KMS-11 (cell line): ENCODE results near the gene ZSCAN20.
"Not testable (repeated sequence)": the region's sequence is repeated elsewhere in the genome, so short reads cannot be mapped to it uniquely, and the experiment has no call there.

Experiments used
- H2AFZ ChIP-seq: fragments of 200-600 bp; sonication (generic); 2 replicates; pipeline ENCODE4 v1.6.1; 2016; ENCODE audit warnings: antibody characterized with exemption, mixed run types, low read depth
- H3K27ac ChIP-seq: fragments of 200-600 bp; sonication (generic); 2 replicates; pipeline ENCODE4 v1.6.1; 2016; ENCODE audit warnings: mild to moderate bottlenecking, mixed run types
- H3K27me3 ChIP-seq: fragments of 200-600 bp; sonication (generic); 2 replicates; pipeline ENCODE4 v1.6.1; 2017; ENCODE audit warnings: mild to moderate bottlenecking, low read depth, mixed run types, moderate library complexity; ENCODE audit not compliant: insufficient read depth
- H3K36me3 ChIP-seq: fragments of 200-600 bp; sonication (generic); 2 replicates; pipeline ENCODE4 v1.6.1; 2017; ENCODE audit warnings: mild to moderate bottlenecking, mixed run types; ENCODE audit not compliant: insufficient read depth
- H3K4me1 ChIP-seq: fragments of 200-600 bp; sonication (generic); 2 replicates; pipeline ENCODE4 v1.6.1; 2016; ENCODE audit warnings: mild to moderate bottlenecking, low read depth, mixed run types; ENCODE audit not compliant: poor library complexity, severe bottlenecking
- H3K4me2 ChIP-seq: fragments of 200-600 bp; sonication (generic); 2 replicates; pipeline ENCODE4 v1.7.0; 2016; ENCODE audit warnings: mild to moderate bottlenecking, mixed run types
- H3K4me3 ChIP-seq: fragments of 200-600 bp; sonication (generic); IDR thresholded peaks from 2 replicates; pipeline ENCODE4 v1.6.1; 2017; ENCODE audit warnings: low read depth, low read length, mixed read lengths; ENCODE audit not compliant: insufficient read depth
- H3K79me2 ChIP-seq: fragments of 200-600 bp; sonication (generic); 2 replicates; pipeline ENCODE4 v1.6.1; 2016; ENCODE audit warnings: low read depth, mixed run types; ENCODE audit not compliant: insufficient read depth
- H3K9ac ChIP-seq: fragments of 200-600 bp; sonication (generic); 2 replicates; pipeline ENCODE4 v1.6.1; 2016; ENCODE audit warnings: mild to moderate bottlenecking, mixed run types
- H4K20me1 ChIP-seq: fragments of 200-600 bp; sonication (generic); 2 replicates; pipeline ENCODE4 v1.6.1; 2016; ENCODE audit warnings: mild to moderate bottlenecking, mixed run types; ENCODE audit not compliant: insufficient read depth
- CTCF ChIP-seq: fragments of 200-600 bp; sonication (generic); conservative IDR thresholded peaks from 2 replicates; pipeline ENCODE4 v1.6.1; 2017; ENCODE audit warnings: low read depth, mild to moderate bottlenecking, antibody characterized with exemption, low read length, moderate library complexity, mixed read lengths

ZSCAN20 gene

GRCh38 chr1:33501774-33502173 is 29.3 kb downstream of the ZSCAN20 start:
- no peaks in the 10 kb centered on the region for H4K20me1 ChIP-seq
- H3K4me2 ChIP-seq = no peak overlapping the region
- H3K36me3 ChIP-seq = no peaks in the 10 kb centered on the region
- no peaks in the 10 kb centered on the region for H3K79me2 ChIP-seq
- no peak for TF ChIP-seq CTCF
- no peaks in the 10 kb centered on the region for H3K4me1 ChIP-seq
- no peak overlapping the region for H3K4me3 ChIP-seq
- no peaks in the 10 kb centered on the region for H3K27me3 ChIP-seq
- no peak overlapping the region for H3K27ac ChIP-seq
- no peak overlapping the region for H2AFZ ChIP-seq
- H3K9ac ChIP-seq = no peak overlapping the region

- H3K36me3 ChIP-seq = no peaks in the 10 kb centered on the region
- no peak overlapping the region for H2AFZ ChIP-seq
- H3K4me1 ChIP-seq = no peaks in the 10 kb centered on the region
- no peak overlapping the region for H3K9ac ChIP-seq
- no peaks in the 10 kb centered on the region for H3K27me3 ChIP-seq
- no peaks in the 10 kb centered on the region for H4K20me1 ChIP-seq
- no peaks in the 10 kb centered on the region for H3K79me2 ChIP-seq
- TF ChIP-seq CTCF = no peak
- H3K4me3 ChIP-seq = no peak overlapping the region
- H3K4me2 ChIP-seq = no peak overlapping the region
- H3K27ac ChIP-seq = no peak overlapping the region
Observed at GRCh38 chr1:33502726-33503125, 30.3 kb downstream of the ZSCAN20 start.

- no peak for TF ChIP-seq CTCF
- no peak overlapping the region for H3K4me2 ChIP-seq
- no peaks in the 10 kb centered on the region for H3K79me2 ChIP-seq
- no peaks in the 10 kb centered on the region for H3K27me3 ChIP-seq
- no peak overlapping the region for H3K4me3 ChIP-seq
- no peak overlapping the region for H3K9ac ChIP-seq
- H4K20me1 ChIP-seq = no peaks in the 10 kb centered on the region
- H3K36me3 ChIP-seq = no peaks in the 10 kb centered on the region
- H2AFZ ChIP-seq = no peak overlapping the region
- no peaks in the 10 kb centered on the region for H3K4me1 ChIP-seq
- H3K27ac ChIP-seq = no peak overlapping the region
Observed at GRCh38 chr1:33503506-33503905, 31.1 kb downstream of the ZSCAN20 start.

GRCh38 chr1:33507661-33508060 is 35.2 kb downstream of the ZSCAN20 start:
- Histone ChIP-seq H3K27me3 (no peaks in the 10 kb centered on the region), H3K4me1 (no peaks in the 10 kb centered on the region), H3K9ac (no peak overlapping the region), H3K27ac (no peak overlapping the region), H3K4me2 (no peak overlapping the region), H4K20me1 (no peaks in the 10 kb centered on the region), H3K4me3 (no peak overlapping the region), H3K79me2 (no peaks in the 10 kb centered on the region), H2AFZ (no peak overlapping the region), H3K36me3 (no peaks in the 10 kb centered on the region)
- no peak for TF ChIP-seq CTCF

- Histone ChIP-seq H4K20me1 (no peaks in the 10 kb centered on the region), H3K27me3 (no peaks in the 10 kb centered on the region), H3K79me2 (no peaks in the 10 kb centered on the region), H3K9ac (no peak overlapping the region), H3K36me3 (no peaks in the 10 kb centered on the region), H3K4me1 (no peaks in the 10 kb centered on the region), H3K4me2 (no peak overlapping the region), H2AFZ (no peak overlapping the region), H3K4me3 (no peak overlapping the region), H3K27ac (no peak overlapping the region)
- no peak for TF ChIP-seq CTCF
Observed at GRCh38 chr1:33508151-33508550, 35.7 kb downstream of the ZSCAN20 start.

GRCh38 chr1:33509276-33509675 is 36.8 kb downstream of the ZSCAN20 start:
- H3K79me2 ChIP-seq, H3K27me3 ChIP-seq, H3K9ac ChIP-seq, H3K27ac ChIP-seq, H4K20me1 ChIP-seq, H3K4me3 ChIP-seq, H2AFZ ChIP-seq, H3K4me1 ChIP-seq, H3K4me2 ChIP-seq, H3K36me3 ChIP-seq: not testable (repeated sequence)
